Ascending aorta (tissue), 2 donors: ENCODE results near the gene SHB. TPM values are rescaled to one million over a fixed set of nuclear protein-coding genes. Genes with fewer than 3 reads are reported as not detected.

ENCODE experiments used
- DNase-seq, 2 donors: peaks; one replicate each; pipeline ENCODE4 v3.0.0-alpha.2; 2019; ENCODE audit warnings: low spot score in 2 of 2
- H3K27ac ChIP-seq, 2 donors: fragments of 200-600 bp; sonication (generic); one replicate each; pipeline ENCODE4 v1.5.1; 2016 to 2017; ENCODE audit warnings: mild to moderate bottlenecking in 1 of 2
- H3K27me3 ChIP-seq: fragments of 200-600 bp; sonication (generic); one replicate; pipeline ENCODE4 v1.5.1; 2017
- H3K36me3 ChIP-seq, 2 donors: fragments of 200-600 bp; sonication (generic); one replicate each; pipeline ENCODE4 v1.5.1; 2016
- H3K4me1 ChIP-seq, 2 donors: fragments of 200-600 bp; sonication (generic); one replicate each; pipeline ENCODE4 v1.5.1; 2016 to 2017; ENCODE audit warnings: mild to moderate bottlenecking in 1 of 2
- H3K4me3 ChIP-seq, 2 donors: fragments of 200-600 bp; sonication (generic); one replicate each; pipeline ENCODE4 v1.5.1; 2016 to 2017; ENCODE audit warnings: mild to moderate bottlenecking in 1 of 2
- H3K9me3 ChIP-seq, 2 donors: fragments of 200-600 bp; sonication (generic); one replicate each; pipeline ENCODE4 v1.5.1; 2016
- intact Hi-C: fragments of 100-400 bp; cut with DNase I; formaldehyde crosslinking; loops from one replicate; pipeline ENCODE4 v1.15.1; 2023
- total RNA-seq: library from RNA; depleted of rRNA; stranded (reverse); fragments of >200 nt; gene quantifications from one replicate; pipeline ENCODE4 v1.1.0, GENCODE V29; 2016
- TF ChIP-seq, protein P1 (sequence below), 3 experiments: fragments of 200-600 bp in 2 of 3; fragments of 450-650 bp in 1 of 3; sonication (generic) in 2 of 3; IDR thresholded peaks; one replicate each; pipeline ENCODE4 v1.5.1; 2016 to 2019; ENCODE audit warnings: antibody characterized with exemption in 3 of 3, mild to moderate bottlenecking in 1 of 3, moderate library complexity in 1 of 3

Gene SHB
- total RNA-seq, 1 donor from 2014 or later: 77.8 TPM

DNA sequence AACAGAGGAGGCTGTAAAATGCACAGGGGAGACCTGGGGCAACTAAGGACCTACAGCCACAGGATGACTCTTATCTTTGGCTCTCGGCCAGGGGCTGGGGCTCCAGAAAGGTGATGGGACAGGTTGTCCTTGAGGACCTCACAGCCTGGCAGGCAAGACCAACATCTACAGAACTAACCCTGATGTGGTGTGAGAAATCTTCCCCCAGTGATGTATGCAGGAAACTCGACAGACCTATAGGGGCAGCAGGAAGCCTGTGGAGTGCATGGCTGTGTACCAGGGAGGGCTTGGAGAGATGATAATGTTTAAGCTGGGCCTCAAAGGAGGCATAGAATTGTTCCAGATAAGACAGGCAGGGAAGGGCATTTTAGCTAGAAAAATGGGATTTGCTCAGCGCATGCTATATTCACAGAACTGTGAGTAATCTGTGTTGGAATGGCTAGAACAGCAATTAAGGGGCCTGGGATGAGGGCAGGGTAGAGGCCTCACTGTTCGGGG lies 96.6 kb downstream of the SHB start:
- Histone ChIP-seq H3K4me1 (peaks cover 0 to 30% of the 10 kb centered on the region in 2 donors), H3K4me3 (no peak overlapping the region), H3K9me3 (no peaks in the 10 kb centered on the region), H3K27ac (no peak overlapping the region), H3K27me3 (no peaks in the 10 kb centered on the region), H3K36me3 (peaks cover 11 to 21% of the 10 kb centered on the region in 2 donors)
- intact Hi-C loops: no loop called here
- TF ChIP-seq, protein P1, sequence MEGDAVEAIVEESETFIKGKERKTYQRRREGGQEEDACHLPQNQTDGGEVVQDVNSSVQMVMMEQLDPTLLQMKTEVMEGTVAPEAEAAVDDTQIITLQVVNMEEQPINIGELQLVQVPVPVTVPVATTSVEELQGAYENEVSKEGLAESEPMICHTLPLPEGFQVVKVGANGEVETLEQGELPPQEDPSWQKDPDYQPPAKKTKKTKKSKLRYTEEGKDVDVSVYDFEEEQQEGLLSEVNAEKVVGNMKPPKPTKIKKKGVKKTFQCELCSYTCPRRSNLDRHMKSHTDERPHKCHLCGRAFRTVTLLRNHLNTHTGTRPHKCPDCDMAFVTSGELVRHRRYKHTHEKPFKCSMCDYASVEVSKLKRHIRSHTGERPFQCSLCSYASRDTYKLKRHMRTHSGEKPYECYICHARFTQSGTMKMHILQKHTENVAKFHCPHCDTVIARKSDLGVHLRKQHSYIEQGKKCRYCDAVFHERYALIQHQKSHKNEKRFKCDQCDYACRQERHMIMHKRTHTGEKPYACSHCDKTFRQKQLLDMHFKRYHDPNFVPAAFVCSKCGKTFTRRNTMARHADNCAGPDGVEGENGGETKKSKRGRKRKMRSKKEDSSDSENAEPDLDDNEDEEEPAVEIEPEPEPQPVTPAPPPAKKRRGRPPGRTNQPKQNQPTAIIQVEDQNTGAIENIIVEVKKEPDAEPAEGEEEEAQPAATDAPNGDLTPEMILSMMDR (IDR thresholded peaks at IDR 0.05): no peak
- DNase-seq: no peak

DNA sequence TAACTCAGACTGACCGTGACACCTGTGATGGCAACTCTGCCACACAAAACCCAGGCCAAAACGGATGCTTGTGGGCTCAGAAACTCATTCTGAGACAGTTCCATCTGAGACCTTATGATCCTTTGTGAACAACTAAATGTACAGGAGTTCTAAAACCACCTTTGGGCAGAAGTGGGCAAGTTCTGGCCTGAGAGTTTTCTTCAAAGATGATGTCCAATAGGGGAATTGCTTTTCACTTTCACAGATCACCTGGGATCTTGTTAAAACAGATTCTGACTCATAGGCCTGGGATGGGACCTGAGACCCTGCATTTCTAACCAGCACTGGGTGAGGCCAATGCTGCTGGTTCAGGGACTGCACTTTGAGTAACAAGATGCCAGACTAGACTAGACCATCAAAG lies 97.3 kb downstream of the SHB start:
- no peak overlapping the region for H3K4me3 ChIP-seq
- H3K27ac ChIP-seq: no peak overlapping the region
- H3K4me1 ChIP-seq: peaks cover 0 to 26% of the 10 kb centered on the region in 2 donors
- TF ChIP-seq, protein P1 (IDR thresholded peaks at IDR 0.05): no peak
- H3K27me3 ChIP-seq: no peaks in the 10 kb centered on the region
- H3K36me3 ChIP-seq: peaks cover 11 to 21% of the 10 kb centered on the region in 2 donors
- DNase-seq: no peak
- no peaks in the 10 kb centered on the region for H3K9me3 ChIP-seq
- intact Hi-C loops: no loop called here

DNA sequence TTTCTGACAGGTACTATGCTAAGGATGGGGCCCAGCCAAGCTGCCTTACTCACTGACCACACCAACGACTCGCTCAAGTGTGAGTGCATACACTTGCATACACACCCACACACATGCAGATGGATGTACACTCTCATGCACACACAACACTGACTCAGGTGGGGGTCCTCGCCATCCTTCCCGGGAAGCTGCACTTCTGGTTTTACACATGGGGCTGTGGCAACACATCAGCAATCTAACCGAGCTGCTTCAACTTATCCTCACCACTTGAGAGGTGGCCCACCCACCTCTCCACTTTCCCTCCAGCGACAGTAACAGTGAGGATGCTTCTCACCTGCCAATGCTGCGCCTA lies 97.9 kb downstream of the SHB start:
- TF ChIP-seq, protein P1 (IDR thresholded peaks at IDR 0.05): no peak
- Histone ChIP-seq H3K9me3 (no peaks in the 10 kb centered on the region), H3K4me3 (no peak overlapping the region), H3K27ac (no peak overlapping the region), H3K4me1 (peaks cover 0 to 24% of the 10 kb centered on the region in 2 donors), H3K36me3 (peaks cover 11 to 21% of the 10 kb centered on the region in 2 donors), H3K27me3 (no peaks in the 10 kb centered on the region)
- intact Hi-C loops: no loop called here
- DNase-seq: no peak

DNA sequence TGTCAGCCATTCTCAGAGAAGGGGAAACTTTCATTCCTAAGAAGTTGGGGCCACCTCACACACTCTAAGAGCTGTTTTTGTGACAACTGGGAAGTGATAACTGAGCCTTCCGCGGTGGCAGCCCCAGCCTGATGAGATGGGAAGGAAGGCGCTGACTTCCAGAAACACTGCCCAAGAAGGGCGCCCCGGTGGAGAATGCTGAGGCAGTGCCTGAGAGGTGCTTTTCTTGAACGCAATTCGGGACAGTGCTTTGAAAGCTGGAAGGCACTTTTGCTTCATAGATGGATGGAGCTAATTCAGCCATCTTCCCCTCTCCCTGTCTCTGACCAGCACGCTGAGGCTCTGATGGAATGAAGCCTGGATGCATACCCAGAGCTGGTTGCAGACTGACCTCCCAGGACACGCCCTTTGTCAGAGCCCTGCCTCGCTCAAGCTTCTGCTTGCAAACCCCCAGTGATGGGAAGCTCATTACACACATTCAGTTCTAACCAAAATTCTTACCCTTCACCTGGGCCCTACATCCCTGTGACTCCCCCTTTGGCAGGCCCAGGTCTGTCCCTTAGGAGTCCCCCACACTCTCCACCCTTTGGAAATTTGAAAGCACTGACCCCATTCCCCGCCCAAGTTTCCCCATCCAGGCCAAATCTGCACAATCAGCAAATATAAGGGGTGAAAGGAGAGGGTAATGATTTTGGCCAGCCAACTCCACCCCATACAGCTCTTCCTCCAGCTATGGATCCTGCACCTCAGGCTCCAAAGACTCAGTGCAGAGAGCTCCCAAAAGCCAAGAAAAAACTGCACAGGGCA lies 98.5 kb downstream of the SHB start:
- TF ChIP-seq, protein P1 (IDR thresholded peaks at IDR 0.05): no peak
- H3K36me3 ChIP-seq: peaks cover 11 to 21% of the 10 kb centered on the region in 2 donors
- intact Hi-C loops: no loop called here
- no peak for DNase-seq
- H3K4me1 ChIP-seq: peaks cover 0 to 24% of the 10 kb centered on the region in 2 donors
- no peak overlapping the region for H3K27ac ChIP-seq
- H3K9me3 ChIP-seq: no peaks in the 10 kb centered on the region
- H3K27me3 ChIP-seq: no peaks in the 10 kb centered on the region
- H3K4me3 ChIP-seq: no peak overlapping the region

DNA sequence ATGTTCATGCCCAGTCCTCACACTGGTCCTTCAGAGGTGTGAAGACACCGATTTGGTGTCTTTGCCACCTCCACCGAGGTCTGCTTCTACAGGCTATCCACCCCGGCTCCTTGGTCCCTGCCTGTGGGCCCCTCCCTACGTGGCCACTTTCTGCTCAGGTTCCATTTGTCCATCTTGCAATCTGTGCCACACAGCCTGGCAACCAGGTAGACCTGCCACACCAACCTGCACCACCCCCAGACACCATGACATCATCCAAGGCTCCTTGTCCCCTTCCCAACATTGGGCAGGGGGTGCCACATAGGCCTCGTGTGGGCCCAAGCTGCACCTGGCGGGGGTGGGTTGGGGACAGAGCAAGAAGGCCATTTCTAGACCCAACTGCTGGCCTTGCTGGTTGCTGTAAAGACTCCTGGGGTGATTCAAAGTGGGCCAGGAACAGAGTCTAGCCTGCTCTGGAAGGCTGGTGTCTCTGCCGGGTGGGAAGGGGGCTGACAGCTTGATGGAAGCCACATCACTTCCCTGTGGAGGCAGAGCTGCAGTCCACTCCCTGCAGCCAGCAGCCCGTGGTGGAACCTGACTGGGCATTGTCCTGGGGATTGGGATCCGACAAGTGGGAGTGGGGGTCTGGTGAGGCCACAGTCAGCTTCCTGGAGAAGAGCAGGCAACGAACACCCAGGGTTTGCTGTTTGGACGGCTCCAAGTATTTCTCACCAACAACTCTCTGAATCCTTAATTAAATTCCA lies 99.3 kb downstream of the SHB start:
- H3K4me1 ChIP-seq: peaks cover 5 to 32% of the 10 kb centered on the region in 2 donors
- no peaks in the 10 kb centered on the region for H3K27me3 ChIP-seq
- no peak overlapping the region for H3K27ac ChIP-seq
- intact Hi-C loops: no loop called here
- peaks cover 11 to 21% of the 10 kb centered on the region in 2 donors for H3K36me3 ChIP-seq
- no peak overlapping the region for H3K4me3 ChIP-seq
- no peaks in the 10 kb centered on the region for H3K9me3 ChIP-seq
- TF ChIP-seq, protein P1 (IDR thresholded peaks at IDR 0.05): no peak
- no peak for DNase-seq
